ENCODE measurements around the gene ALG12.

DNA sequence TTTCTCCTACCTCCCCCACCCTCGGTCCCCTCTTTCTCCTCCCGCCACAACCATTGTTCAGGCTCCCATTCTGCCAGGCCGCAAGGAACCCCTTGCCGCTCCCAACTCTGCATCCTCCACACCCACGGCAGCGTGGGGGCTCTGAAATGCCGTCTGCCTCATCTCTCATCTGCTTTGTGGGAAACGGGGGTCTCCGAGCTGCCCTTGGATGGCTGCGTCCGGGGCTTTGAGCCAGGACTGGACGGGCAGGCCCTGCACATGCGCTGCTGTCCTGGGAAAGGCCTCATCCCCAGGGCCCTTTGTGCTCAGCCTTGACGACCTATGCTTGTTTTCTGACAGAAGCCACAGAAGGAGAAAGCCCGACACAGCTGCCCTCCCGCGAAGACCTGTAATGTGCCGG lies 8.7 kb upstream of the ALG12 start:
- TF ChIP-seq EZH2 (IDR thresholded peaks at IDR 0.05; ENCODE audit: low read depth, unreplicated experiment) (no peak), JUNB (IDR thresholded peaks at IDR 0.05; ENCODE audit: unreplicated experiment) (no peak), POLR2AphosphoS5 (IDR thresholded peaks at IDR 0.05; ENCODE audit: low read depth) (no peak), EZH2phosphoT487 (IDR thresholded peaks at IDR 0.05; ENCODE audit: unreplicated experiment) (no peak), ETS1 (IDR thresholded peaks at IDR 0.05) (no peak), CREB1 (CRISPR knock-in tag; IDR thresholded peaks at IDR 0.05; ENCODE audit: low read depth) (no peak), ZNF114 (CRISPR knock-in tag; IDR thresholded peaks at IDR 0.05) (no peak), NANOG (IDR thresholded peaks at IDR 0.05; ENCODE audit: borderline replicate concordance) (no peak), ZNF331 (CRISPR knock-in tag; IDR thresholded peaks at IDR 0.05; ENCODE audit: low read depth) (no peak)
- TF ChIP-seq, protein P1, sequence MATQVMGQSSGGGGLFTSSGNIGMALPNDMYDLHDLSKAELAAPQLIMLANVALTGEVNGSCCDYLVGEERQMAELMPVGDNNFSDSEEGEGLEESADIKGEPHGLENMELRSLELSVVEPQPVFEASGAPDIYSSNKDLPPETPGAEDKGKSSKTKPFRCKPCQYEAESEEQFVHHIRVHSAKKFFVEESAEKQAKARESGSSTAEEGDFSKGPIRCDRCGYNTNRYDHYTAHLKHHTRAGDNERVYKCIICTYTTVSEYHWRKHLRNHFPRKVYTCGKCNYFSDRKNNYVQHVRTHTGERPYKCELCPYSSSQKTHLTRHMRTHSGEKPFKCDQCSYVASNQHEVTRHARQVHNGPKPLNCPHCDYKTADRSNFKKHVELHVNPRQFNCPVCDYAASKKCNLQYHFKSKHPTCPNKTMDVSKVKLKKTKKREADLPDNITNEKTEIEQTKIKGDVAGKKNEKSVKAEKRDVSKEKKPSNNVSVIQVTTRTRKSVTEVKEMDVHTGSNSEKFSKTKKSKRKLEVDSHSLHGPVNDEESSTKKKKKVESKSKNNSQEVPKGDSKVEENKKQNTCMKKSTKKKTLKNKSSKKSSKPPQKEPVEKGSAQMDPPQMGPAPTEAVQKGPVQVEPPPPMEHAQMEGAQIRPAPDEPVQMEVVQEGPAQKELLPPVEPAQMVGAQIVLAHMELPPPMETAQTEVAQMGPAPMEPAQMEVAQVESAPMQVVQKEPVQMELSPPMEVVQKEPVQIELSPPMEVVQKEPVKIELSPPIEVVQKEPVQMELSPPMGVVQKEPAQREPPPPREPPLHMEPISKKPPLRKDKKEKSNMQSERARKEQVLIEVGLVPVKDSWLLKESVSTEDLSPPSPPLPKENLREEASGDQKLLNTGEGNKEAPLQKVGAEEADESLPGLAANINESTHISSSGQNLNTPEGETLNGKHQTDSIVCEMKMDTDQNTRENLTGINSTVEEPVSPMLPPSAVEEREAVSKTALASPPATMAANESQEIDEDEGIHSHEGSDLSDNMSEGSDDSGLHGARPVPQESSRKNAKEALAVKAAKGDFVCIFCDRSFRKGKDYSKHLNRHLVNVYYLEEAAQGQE (IDR thresholded peaks at IDR 0.05; ENCODE audit: unreplicated experiment) = no peak
- TF ChIP-seq, protein P2, sequence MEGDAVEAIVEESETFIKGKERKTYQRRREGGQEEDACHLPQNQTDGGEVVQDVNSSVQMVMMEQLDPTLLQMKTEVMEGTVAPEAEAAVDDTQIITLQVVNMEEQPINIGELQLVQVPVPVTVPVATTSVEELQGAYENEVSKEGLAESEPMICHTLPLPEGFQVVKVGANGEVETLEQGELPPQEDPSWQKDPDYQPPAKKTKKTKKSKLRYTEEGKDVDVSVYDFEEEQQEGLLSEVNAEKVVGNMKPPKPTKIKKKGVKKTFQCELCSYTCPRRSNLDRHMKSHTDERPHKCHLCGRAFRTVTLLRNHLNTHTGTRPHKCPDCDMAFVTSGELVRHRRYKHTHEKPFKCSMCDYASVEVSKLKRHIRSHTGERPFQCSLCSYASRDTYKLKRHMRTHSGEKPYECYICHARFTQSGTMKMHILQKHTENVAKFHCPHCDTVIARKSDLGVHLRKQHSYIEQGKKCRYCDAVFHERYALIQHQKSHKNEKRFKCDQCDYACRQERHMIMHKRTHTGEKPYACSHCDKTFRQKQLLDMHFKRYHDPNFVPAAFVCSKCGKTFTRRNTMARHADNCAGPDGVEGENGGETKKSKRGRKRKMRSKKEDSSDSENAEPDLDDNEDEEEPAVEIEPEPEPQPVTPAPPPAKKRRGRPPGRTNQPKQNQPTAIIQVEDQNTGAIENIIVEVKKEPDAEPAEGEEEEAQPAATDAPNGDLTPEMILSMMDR (conservative IDR thresholded peaks at IDR 0.05; ENCODE audit: low read depth in 2 of 2) = no peak

All from GM23338 (cell line).